Lower lobe of right lung (tissue), 2 donors: Measurements from ENCODE around the gene PIGN. TPM values are rescaled to one million over a fixed set of nuclear protein-coding genes. Genes with fewer than 3 reads are reported as not detected.

ENCODE experiments used
- ATAC-seq, 2 donors: fragments of 200-7000 bp; cut with Tn5 transposase; one replicate each; pipeline ENCODE4 v1.9.1; 2020 to 2022; ENCODE audit warnings: mild to moderate bottlenecking in 2 of 2, moderate library complexity in 2 of 2
- DNase-seq: peaks from one replicate; pipeline ENCODE4 v3.0.0-alpha.2; 2020
- H3K27ac ChIP-seq: fragments of 200-600 bp; one replicate; pipeline ENCODE4 v1.8.0; 2022
- H3K27me3 ChIP-seq: fragments of 200-600 bp; one replicate; pipeline ENCODE4 v1.8.0; 2022; ENCODE audit warnings: low read depth
- H3K36me3 ChIP-seq: fragments of 200-600 bp; one replicate; pipeline ENCODE4 v1.8.0; 2022; ENCODE audit warnings: mild to moderate bottlenecking
- H3K4me1 ChIP-seq: fragments of 200-600 bp; one replicate; pipeline ENCODE4 v1.8.0; 2022
- H3K4me3 ChIP-seq: fragments of 200-600 bp; one replicate; pipeline ENCODE4 v1.8.0; 2022; ENCODE audit warnings: mild to moderate bottlenecking
- H3K9me3 ChIP-seq: fragments of 200-600 bp; one replicate; pipeline ENCODE4 v1.8.0; 2022
- CTCF ChIP-seq: fragments of 200-600 bp; IDR thresholded peaks from one replicate; pipeline ENCODE4 v1.8.0; 2022; ENCODE audit warnings: antibody characterized with exemption, mild to moderate bottlenecking
- intact Hi-C: fragments of 100-400 bp; cut with DNase I; formaldehyde crosslinking; loops from one replicate; pipeline ENCODE4 v1.11.0; 2022
- total RNA-seq: library from RNA; stranded (reverse); fragmentation: NEBNext Ultra II Directional; extraction: Animal tissue kit (Norgen Biotek cat#: 25700); gene quantifications from one replicate; pipeline ENCODE4 v1.2.1, GENCODE V29; 2021
- donor health status: DM: no; HTN: yes; CAD: no; lungs with severe emphysema.

The PIGN gene
- total RNA-seq, 1 donor from 2014 or later: 25.9 TPM

- H3K27me3 ChIP-seq: no peaks in the 10 kb centered on the region
- TF ChIP-seq CTCF: no peak
- no peak for ATAC-seq
Measured at GRCh38 chr18:62073461-62074281, 113.2 kb downstream of the PIGN start.

GRCh38 chr18:62072370-62072769, 114.5 kb downstream of the PIGN start:
- intact Hi-C loops: no loop called here
- H3K4me1 ChIP-seq: no peaks in the 10 kb centered on the region
- H3K27ac ChIP-seq: no peak overlapping the region
- H3K36me3 ChIP-seq: peaks cover 9% of the 10 kb centered on the region
- H3K9me3 ChIP-seq: no peaks in the 10 kb centered on the region
- ATAC-seq (no peak), DNase-seq (no peak)
- H3K4me3 ChIP-seq: no peak overlapping the region
- no peaks in the 10 kb centered on the region for H3K27me3 ChIP-seq
- no peak for TF ChIP-seq CTCF

More at GRCh38 chr18:62073461-62074281, 113.2 kb downstream of the PIGN start:
- Histone ChIP-seq H3K9me3 (no peaks in the 10 kb centered on the region), H3K27ac (no peak overlapping the region), H3K4me3 (no peak overlapping the region), H3K36me3 (peaks cover 9% of the 10 kb centered on the region), H3K4me1 (no peaks in the 10 kb centered on the region)
- intact Hi-C loops: no loop called here
- no peak for DNase-seq

GRCh38 chr18:62071071-62071470, 115.8 kb downstream of the PIGN start:
- H3K4me1 ChIP-seq: no peaks in the 10 kb centered on the region
- intact Hi-C loops: no loop called here
- no peak overlapping the region for H3K27ac ChIP-seq
- TF ChIP-seq CTCF: no peak
- H3K27me3 ChIP-seq: no peaks in the 10 kb centered on the region
- no peaks in the 10 kb centered on the region for H3K9me3 ChIP-seq
- ATAC-seq (no peak), DNase-seq (no peak)
- H3K4me3 ChIP-seq: no peak overlapping the region
- H3K36me3 ChIP-seq: peaks cover 9% of the 10 kb centered on the region

GRCh38 chr18:62070302-62070701, 116.6 kb downstream of the PIGN start:
- intact Hi-C loops: no loop called here
- TF ChIP-seq CTCF: no peak
- DNase-seq: no peak
- Histone ChIP-seq H3K27me3 (no peaks in the 10 kb centered on the region), H3K27ac (no peak overlapping the region), H3K36me3 (peaks cover 9% of the 10 kb centered on the region), H3K4me3 (no peak overlapping the region), H3K4me1 (no peaks in the 10 kb centered on the region), H3K9me3 (no peaks in the 10 kb centered on the region)
- ATAC-seq: no peak

GRCh38 chr18:62069556-62069955, 117.3 kb downstream of the PIGN start:
- no peaks in the 10 kb centered on the region for H3K4me1 ChIP-seq
- intact Hi-C loops: no loop called here
- H3K9me3 ChIP-seq: no peaks in the 10 kb centered on the region
- ATAC-seq: no peak
- H3K4me3 ChIP-seq: no peak overlapping the region
- no peaks in the 10 kb centered on the region for H3K27me3 ChIP-seq
- TF ChIP-seq CTCF: no peak
- H3K36me3 ChIP-seq: peaks cover 9% of the 10 kb centered on the region
- H3K27ac ChIP-seq: no peak overlapping the region
- DNase-seq: no peak
